K562 (cell line): Measurements from ENCODE around the gene MAN2B1. TPM values are rescaled to one million over a fixed set of nuclear protein-coding genes. Genes with fewer than 3 reads are reported as not detected.
A peak's percentile ranks its signal among the peaks of the same experiment; 100 is the strongest.

Experiments used
- ASH1L ChIP-seq: fragments of 450-650 bp; IDR thresholded peaks from 2 replicates; pipeline ENCODE4 v1.6.1; 2018; ENCODE audit warnings: borderline replicate concordance, mild to moderate bottlenecking, low read depth; ENCODE audit not compliant: partially characterized antibody
- CREB1 ChIP-seq, 2 experiments: sonication (generic) in 1 of 2; formaldehyde crosslinking in 1 of 2; IDR thresholded peaks; 2 replicates each; pipeline versions ENCODE4 v1.6.1 to v1.8.0; 2012 to 2022; ENCODE audit warnings: inconsistent platforms in 1 of 2, mild to moderate bottlenecking in 1 of 2, missing genetic modification reagents in 1 of 2, moderate library complexity in 1 of 2
- EP300 ChIP-seq: IDR thresholded peaks from 2 replicates; pipeline ENCODE4 v1.6.1; 2012; ENCODE audit warnings: low read length, improper control_type of control experiment
- EWSR1 ChIP-seq: fragments of 450-650 bp; IDR thresholded peaks from 2 replicates; pipeline ENCODE4 v1.6.1; 2018; ENCODE audit warnings: borderline replicate concordance, mild to moderate bottlenecking, low read depth, moderate library complexity; ENCODE audit not compliant: partially characterized antibody
- HDAC1 ChIP-seq, 2 experiments: fragments of 450-650 bp; IDR thresholded peaks; 2 replicates each; pipeline ENCODE4 v1.6.1; 2016 to 2017; ENCODE audit warnings: inconsistent platforms in 1 of 2, mild to moderate bottlenecking in 1 of 2, moderate library complexity in 1 of 2
- HEY1 ChIP-seq: fragments of 250-450 bp; sonication (Bioruptor Pico); IDR thresholded peaks from 2 replicates; pipeline ENCODE4 v1.5.0; 2020; ENCODE audit warnings: mild to moderate bottlenecking, moderate library complexity, borderline replicate concordance
- HLTF ChIP-seq: fragments of 450-650 bp; IDR thresholded peaks from 2 replicates; pipeline ENCODE4 v1.6.1; 2016
- IRF2 ChIP-seq: sonication (generic); formaldehyde crosslinking; IDR thresholded peaks from 2 replicates; pipeline ENCODE4 v1.8.1; 2022; ENCODE audit warnings: mild to moderate bottlenecking, missing genetic modification reagents
- NFXL1 ChIP-seq: fragments of 450-650 bp; formaldehyde crosslinking; IDR thresholded peaks from 2 replicates; pipeline ENCODE4 v1.4.0; 2021; ENCODE audit warnings: mild to moderate bottlenecking
- POLR2B ChIP-seq: fragments of 450-650 bp; IDR thresholded peaks from 2 replicates; pipeline ENCODE4 v1.6.1; 2018; ENCODE audit warnings: low read depth; ENCODE audit not compliant: partially characterized antibody
- POU5F1 ChIP-seq: fragments of 150-350 bp; IDR thresholded peaks from 2 replicates; pipeline ENCODE4 v1.6.1; 2014; ENCODE audit warnings: borderline replicate concordance, low read length, low read depth, mild to moderate bottlenecking; ENCODE audit not compliant: partially characterized antibody
- PRMT5 ChIP-seq: sonication (generic); formaldehyde crosslinking; IDR thresholded peaks from 2 replicates; pipeline ENCODE4 v1.5.0; 2020; ENCODE audit warnings: missing genetic modification reagents
- STAT5A ChIP-seq: IDR thresholded peaks from 2 replicates; pipeline ENCODE4 v1.6.1; 2012; ENCODE audit warnings: low read length, inconsistent platforms, borderline replicate concordance
- THRB ChIP-seq: fragments of 450-650 bp; formaldehyde crosslinking; conservative IDR thresholded peaks from 2 replicates; pipeline ENCODE4 v1.4.0; 2022; ENCODE audit warnings: mild to moderate bottlenecking, missing genetic modification characterization
- VEZF1 ChIP-seq: fragments of 200-800 bp; sonication (Bioruptor generic); IDR thresholded peaks from 2 replicates; pipeline ENCODE4 v1.6.1; 2017; ENCODE audit warnings: missing genetic modification characterization, missing compliant biosample characterization
- XRCC3 ChIP-seq: fragments of 450-650 bp; IDR thresholded peaks from 2 replicates; pipeline ENCODE4 v1.6.1; 2017; ENCODE audit warnings: mild to moderate bottlenecking, moderate library complexity
- XRCC5 ChIP-seq: fragments of 200-400 bp; formaldehyde crosslinking; IDR thresholded peaks from 2 replicates; pipeline ENCODE4 v1.6.1; 2017; ENCODE audit warnings: low read depth, mild to moderate bottlenecking, low read length
- ZBTB12 ChIP-seq: fragments of 250-450 bp; sonication (Bioruptor Pico); IDR thresholded peaks from 2 replicates; pipeline ENCODE4 v1.4.0; 2020
- ZFPM2 ChIP-seq: fragments of 250-450 bp; sonication (Bioruptor Pico); IDR thresholded peaks from 2 replicates; pipeline ENCODE4 v1.5.1; 2022; ENCODE audit warnings: mild to moderate bottlenecking
- ZNF165 ChIP-seq: fragments of 250-450 bp; sonication (Bioruptor Pico); IDR thresholded peaks from 2 replicates; pipeline ENCODE4 v1.4.0; 2020; ENCODE audit warnings: borderline replicate concordance
- ZNF644 ChIP-seq: fragments of 200-800 bp; sonication (Bioruptor generic); IDR thresholded peaks from 2 replicates; pipeline ENCODE4 v1.6.1; 2016; ENCODE audit warnings: low read depth, missing genetic modification characterization, missing compliant biosample characterization
- ZNF699 ChIP-seq: fragments of 250-450 bp; sonication (Bioruptor Pico); IDR thresholded peaks from 2 replicates; pipeline ENCODE4 v1.8.0; 2021; ENCODE audit warnings: mild to moderate bottlenecking, moderate library complexity; ENCODE audit not compliant: insufficient replicate concordance
- polyA plus RNA-seq, 8 experiments: library from polyadenylated mRNA; depleted of rRNA in 4 of 8; stranded (reverse) in 5 of 8; unstranded in 3 of 8; fragments of >200 nt; fragmentation: Nextera tagmentation in 2 of 8; fragmentation: Illumina TruSeq in 1 of 8; extraction: Ambion mirVana in 2 of 8; extraction: Trizol in 1 of 8; gene quantifications; 2 replicates each; pipeline versions ENCODE4 v1.2.1 to v1.2.3, GENCODE V29; 2011 to 2014; ENCODE audit warnings: inconsistent platforms in 1 of 8, missing spikeins in 1 of 8
- total RNA-seq, 7 experiments: library from RNA; depleted of rRNA in 6 of 7; stranded (reverse); fragments of >200 nt in 6 of 7; fragmentation: Illumina TruSeq in 2 of 7; extraction: Trizol in 2 of 7; gene quantifications; 2 replicates each; pipeline versions ENCODE4 v1.2.1 to v1.2.3, GENCODE V29; 2011 to 2021; ENCODE audit warnings: low replicate concordance in 1 of 7

MAN2B1 gene
- total and polyA plus RNA-seq, 9 of the 15 experiments (the other 6 are each of a cell fraction or from before 2014, with no cell fraction given): 0.59 to 33.8 (median 11.4) TPM

- TF ChIP-seq THRB (CRISPR knock-in tag) (peak; percentile 13; the same call in 1 of the 2 replicates), CREB1 (IDR thresholded peaks at IDR 0.05) (no peak; the same call in 1 of the 2 replicates), CREB1 (CRISPR knock-in tag; IDR thresholded peaks at IDR 0.05) (0 out of 2 replicates have a peak, but pooled peaks have one; percentile 38), POU5F1 (no peak), XRCC5 (peak; percentile 96), ZNF165 (CRISPR knock-in tag) (no peak), XRCC3 (no peak), EP300 (no peak), ZNF644 (tag) (0 out of 2 replicates have a peak, but pooled peaks have one; percentile 45), STAT5A (peak; percentile 28; the same call in 1 of the 2 replicates), IRF2 (CRISPR knock-in tag) (no peak), HLTF (no peak), ASH1L (peak; percentile 92), ZFPM2 (CRISPR knock-in tag) (0 out of 2 replicates have a peak, but pooled peaks have one; percentile 12), HDAC1 (IDR thresholded peaks at IDR 0.05) (peak in 1 of 2 experiments; percentile 84; a peak in 2 of 4 replicates), NFXL1 (no peak), PRMT5 (CRISPR knock-in tag) (no peak), VEZF1 (CRISPR knock-in tag) (peak; percentile 58), ZNF699 (CRISPR knock-in tag) (no peak), HEY1 (CRISPR knock-in tag) (0 out of 2 replicates have a peak, but pooled peaks have one; percentile 45), EWSR1 (no peak), POLR2B (peak; percentile 25), ZBTB12 (CRISPR knock-in tag) (peak; percentile 73)
Observed at GRCh38 chr19:12669270-12670158, 3.0 kb upstream of the MAN2B1 start (continued).
